Liver (tissue), 9 donors: ENCODE data around the gene MIPEP. TPM values are rescaled to one million over a fixed set of nuclear protein-coding genes. Genes with fewer than 3 reads are reported as not detected.

Experiments used
- DNase-seq: peaks from one replicate; pipeline ENCODE4 v3.0.0-alpha.2; 2017; ENCODE audit warnings: low spot score
- H3K27ac ChIP-seq, 2 donors: one replicate each; pipeline ENCODE4 v1.7.0; 2013; ENCODE audit warnings: inconsistent platforms in 2 of 2, low read length in 2 of 2, control low read depth in 1 of 2, low read depth in 1 of 2, mild to moderate bottlenecking in 1 of 2
- H3K27me3 ChIP-seq, 4 donors: one replicate each; pipeline versions ENCODE4 v1.6.1 to v1.7.0; 2013; ENCODE audit warnings: low read length in 3 of 4, inconsistent platforms in 1 of 4, mild to moderate bottlenecking in 1 of 4, moderate library complexity in 1 of 4; ENCODE audit not compliant: control insufficient read depth in 4 of 4, insufficient read depth in 4 of 4
- H3K36me3 ChIP-seq, 4 donors: one replicate each; pipeline versions ENCODE4 v1.6.1 to v1.7.0; 2013; ENCODE audit warnings: low read length in 3 of 4, mild to moderate bottlenecking in 3 of 4, low read depth in 1 of 4, moderate library complexity in 1 of 4; ENCODE audit not compliant: control insufficient read depth in 4 of 4, insufficient read depth in 3 of 4
- H3K4me1 ChIP-seq, 4 donors: one replicate each; pipeline versions ENCODE4 v1.6.1 to v1.7.0; 2013; ENCODE audit warnings: low read length in 3 of 4, mild to moderate bottlenecking in 3 of 4, moderate library complexity in 1 of 4; ENCODE audit not compliant: control insufficient read depth in 4 of 4, insufficient read depth in 4 of 4
- H3K4me3 ChIP-seq, 3 donors: one replicate each; pipeline versions ENCODE4 v1.6.1 to v1.7.0; 2013; ENCODE audit warnings: low read length in 3 of 3, control low read depth in 1 of 3, low read depth in 1 of 3, mild to moderate bottlenecking in 1 of 3
- H3K9ac ChIP-seq, 2 donors: one replicate each; pipeline ENCODE4 v1.7.0; 2013; ENCODE audit warnings: low read length in 2 of 2, mild to moderate bottlenecking in 2 of 2, moderate library complexity in 2 of 2, control low read depth in 1 of 2, low read depth in 1 of 2
- H3K9me3 ChIP-seq, 4 donors: one replicate each; pipeline versions ENCODE4 v1.6.1 to v1.7.0; 2013; ENCODE audit warnings: low read length in 3 of 4; ENCODE audit not compliant: control insufficient read depth in 4 of 4
- EGR1 ChIP-seq, 2 donors: IDR thresholded peaks; 2 replicates each; pipeline ENCODE4 v1.6.1; 2016 to 2018; ENCODE audit warnings: antibody characterized with exemption in 2 of 2, low read depth in 2 of 2
- FOXA1 ChIP-seq: IDR thresholded peaks from 2 replicates; pipeline ENCODE4 v1.6.1; 2016; ENCODE audit warnings: antibody characterized with exemption
- FOXA2 ChIP-seq: IDR thresholded peaks from 2 replicates; pipeline ENCODE4 v1.6.1; 2016; ENCODE audit warnings: antibody characterized with exemption
- GABPA ChIP-seq, 2 donors: IDR thresholded peaks in 1 of 2; conservative IDR thresholded peaks in 1 of 2; 2 replicates each; pipeline ENCODE4 v1.6.1; 2016; ENCODE audit warnings: antibody characterized with exemption in 2 of 2, mild to moderate bottlenecking in 1 of 2, moderate library complexity in 1 of 2
- HNF4A ChIP-seq, 2 donors: conservative IDR thresholded peaks; 2 replicates each; pipeline ENCODE4 v1.6.1; 2016; ENCODE audit warnings: antibody characterized with exemption in 2 of 2, mild to moderate bottlenecking in 2 of 2
- HNF4G ChIP-seq: IDR thresholded peaks from 2 replicates; pipeline ENCODE4 v1.6.1; 2016; ENCODE audit warnings: antibody characterized with exemption
- JUND ChIP-seq, 2 donors: IDR thresholded peaks; 2 replicates each; pipeline ENCODE4 v1.6.1; 2016; ENCODE audit warnings: antibody characterized with exemption in 2 of 2
- NR2F2 ChIP-seq: IDR thresholded peaks from 2 replicates; pipeline ENCODE4 v1.6.1; 2016; ENCODE audit warnings: antibody characterized with exemption
- RAD21 ChIP-seq, 2 donors: IDR thresholded peaks; 2 replicates each; pipeline ENCODE4 v1.6.1; 2016; ENCODE audit warnings: antibody characterized with exemption in 2 of 2, mild to moderate bottlenecking in 2 of 2
- RXRA ChIP-seq, 2 donors: IDR thresholded peaks; 2 replicates each; pipeline ENCODE4 v1.6.1; 2017 to 2018; ENCODE audit warnings: antibody characterized with exemption in 2 of 2, mild to moderate bottlenecking in 1 of 2
- SP1 ChIP-seq: IDR thresholded peaks from 2 replicates; pipeline ENCODE4 v1.6.1; 2018; ENCODE audit warnings: antibody characterized with exemption, mild to moderate bottlenecking
- TAF1 ChIP-seq: conservative IDR thresholded peaks from 2 replicates; pipeline ENCODE4 v1.6.1; 2016; ENCODE audit warnings: antibody characterized with exemption, mild to moderate bottlenecking
- YY1 ChIP-seq: IDR thresholded peaks from 2 replicates; pipeline ENCODE4 v1.6.1; 2016; ENCODE audit warnings: antibody characterized with exemption, mild to moderate bottlenecking
- WGBS: extraction: QIAGEN DNeasy Blood & Tissue Kit; methylation state at CpG from one replicate; pipeline ENCODE4 v1.1.7; 2013; 5-methylcytosine and 5-hydroxymethylcytosine counted together
- polyA plus RNA-seq, 2 donors: library from polyadenylated mRNA; stranded (reverse) in 1 of 2; unstranded in 1 of 2; fragments of 200-250 nt in 1 of 2; fragments of >200 nt in 1 of 2; fragmentation: Nextera tagmentation in 1 of 2; extraction: Ambion mirVana in 1 of 2; gene quantifications; one replicate each; pipeline versions ENCODE4 v1.2.1 to v1.2.3, GENCODE V29; 2013 to 2015
- total RNA-seq, 2 donors: library from RNA; depleted of rRNA; stranded (reverse); fragments of >200 nt; gene quantifications; one replicate each; pipeline ENCODE4 v1.2.3, GENCODE V29; 2014
- TF ChIP-seq, protein P1 (sequence below): IDR thresholded peaks from 2 replicates; pipeline ENCODE4 v1.6.1; 2016; ENCODE audit warnings: antibody characterized with exemption
- TF ChIP-seq, protein P2 (sequence below): IDR thresholded peaks from 2 replicates; pipeline ENCODE4 v1.6.1; 2016; ENCODE audit warnings: antibody characterized with exemption, mild to moderate bottlenecking
- TF ChIP-seq, protein P3 (sequence below): fragments of 150-350 bp; IDR thresholded peaks from 2 replicates; pipeline ENCODE4 v1.5.1; 2017; ENCODE audit warnings: improper control_type of control experiment, low read depth, low read length; ENCODE audit not compliant: missing input control
- TF ChIP-seq, protein P4 (sequence below): IDR thresholded peaks from 2 replicates; pipeline ENCODE4 v1.6.1; 2016; ENCODE audit warnings: antibody characterized with exemption
- TF ChIP-seq, protein P5 (sequence below): IDR thresholded peaks from 2 replicates; pipeline ENCODE4 v1.6.1; 2016; ENCODE audit warnings: antibody characterized with exemption
- donor health status: healthy.
- donor health status: healthy.
- donor health status: healthy.
- donor health status: healthy.
- donor health status: healthy.

Gene MIPEP
- total and polyA plus RNA-seq, 4 donors, result 7.4 to 11.7 (median 10.2) TPM

DNA sequence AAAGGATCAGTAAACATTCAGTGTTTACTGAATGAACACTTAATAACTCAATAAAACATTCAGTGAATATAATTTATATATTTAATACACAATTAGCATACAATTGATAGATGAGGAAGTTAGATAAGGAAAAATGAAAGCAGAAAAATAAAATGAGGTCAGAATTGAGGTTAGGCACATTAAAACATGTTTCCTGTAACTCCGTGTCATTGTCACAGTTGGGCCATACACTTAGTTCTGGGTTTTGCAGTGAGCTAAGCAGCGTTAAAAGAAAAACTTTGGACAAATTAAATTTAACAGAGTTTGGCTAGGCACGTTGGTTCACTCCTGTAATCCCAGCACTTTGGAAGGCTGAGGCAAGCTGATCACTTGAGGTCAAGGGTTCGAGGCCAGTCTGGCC, 71.4 kb downstream of the MIPEP start:
- DNase-seq, result no peak
- H3K36me3 ChIP-seq, result peaks cover 0 to 2% (median 0%) of the 10 kb centered on the region in 4 donors
- H3K9ac ChIP-seq, result no peak overlapping the region
- no peak overlapping the region for H3K4me3 ChIP-seq
- no peaks in the 10 kb centered on the region for H3K4me1 ChIP-seq
- no peaks in the 10 kb centered on the region for H3K9me3 ChIP-seq
- 83% methylated on average over 4 of the region's 4 CpGs for WGBS
- no peak for TF ChIP-seq RXRA (IDR thresholded peaks at IDR 0.05)
- H3K27ac ChIP-seq, result no peak overlapping the region
- H3K27me3 ChIP-seq, result no peaks in the 10 kb centered on the region

DNA sequence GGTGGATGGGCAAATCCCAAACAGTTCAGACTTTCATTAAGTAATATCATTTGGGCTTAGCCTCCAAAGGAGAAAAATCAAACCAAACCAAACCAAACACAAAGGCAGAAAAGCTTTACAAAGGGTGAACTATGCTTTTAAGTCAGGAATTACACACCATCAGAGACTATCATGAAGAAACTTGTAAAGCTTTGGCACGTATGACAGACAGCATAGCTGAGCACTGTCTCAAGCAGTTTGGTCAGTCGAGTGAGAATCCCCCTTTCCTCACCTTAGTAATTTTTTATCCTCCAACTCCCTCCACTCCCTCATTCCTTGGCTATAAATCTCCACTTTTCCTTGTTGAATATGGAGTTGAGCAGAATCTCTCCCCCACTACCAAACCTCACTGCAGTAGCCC, 72.1 kb downstream of the MIPEP start:
- 89% methylated on average over 2 of the region's 2 CpGs for WGBS
- H3K27ac ChIP-seq, result no peak overlapping the region
- no peak overlapping the region for H3K4me3 ChIP-seq
- no peaks in the 10 kb centered on the region for H3K27me3 ChIP-seq
- TF ChIP-seq TAF1 (no peak), RAD21 (IDR thresholded peaks at IDR 0.05) (no peak), HNF4G (no peak), SP1 (no peak), NR2F2 (no peak), HNF4A (conservative IDR thresholded peaks at IDR 0.05) (no peak), FOXA2 (no peak), EGR1 (IDR thresholded peaks at IDR 0.05; ENCODE audit: low read depth in 2 of 2) (no peak), FOXA1 (no peak), GABPA (IDR thresholded peaks at IDR 0.05 in 1 of 2, conservative IDR thresholded peaks at IDR 0.05 in 1 of 2) (no peak), YY1 (no peak), RXRA (IDR thresholded peaks at IDR 0.05) (no peak), JUND (IDR thresholded peaks at IDR 0.05) (no peak)
- TF ChIP-seq, protein P1, sequence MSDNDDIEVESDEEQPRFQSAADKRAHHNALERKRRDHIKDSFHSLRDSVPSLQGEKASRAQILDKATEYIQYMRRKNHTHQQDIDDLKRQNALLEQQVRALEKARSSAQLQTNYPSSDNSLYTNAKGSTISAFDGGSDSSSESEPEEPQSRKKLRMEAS, result no peak
- TF ChIP-seq, protein P2, sequence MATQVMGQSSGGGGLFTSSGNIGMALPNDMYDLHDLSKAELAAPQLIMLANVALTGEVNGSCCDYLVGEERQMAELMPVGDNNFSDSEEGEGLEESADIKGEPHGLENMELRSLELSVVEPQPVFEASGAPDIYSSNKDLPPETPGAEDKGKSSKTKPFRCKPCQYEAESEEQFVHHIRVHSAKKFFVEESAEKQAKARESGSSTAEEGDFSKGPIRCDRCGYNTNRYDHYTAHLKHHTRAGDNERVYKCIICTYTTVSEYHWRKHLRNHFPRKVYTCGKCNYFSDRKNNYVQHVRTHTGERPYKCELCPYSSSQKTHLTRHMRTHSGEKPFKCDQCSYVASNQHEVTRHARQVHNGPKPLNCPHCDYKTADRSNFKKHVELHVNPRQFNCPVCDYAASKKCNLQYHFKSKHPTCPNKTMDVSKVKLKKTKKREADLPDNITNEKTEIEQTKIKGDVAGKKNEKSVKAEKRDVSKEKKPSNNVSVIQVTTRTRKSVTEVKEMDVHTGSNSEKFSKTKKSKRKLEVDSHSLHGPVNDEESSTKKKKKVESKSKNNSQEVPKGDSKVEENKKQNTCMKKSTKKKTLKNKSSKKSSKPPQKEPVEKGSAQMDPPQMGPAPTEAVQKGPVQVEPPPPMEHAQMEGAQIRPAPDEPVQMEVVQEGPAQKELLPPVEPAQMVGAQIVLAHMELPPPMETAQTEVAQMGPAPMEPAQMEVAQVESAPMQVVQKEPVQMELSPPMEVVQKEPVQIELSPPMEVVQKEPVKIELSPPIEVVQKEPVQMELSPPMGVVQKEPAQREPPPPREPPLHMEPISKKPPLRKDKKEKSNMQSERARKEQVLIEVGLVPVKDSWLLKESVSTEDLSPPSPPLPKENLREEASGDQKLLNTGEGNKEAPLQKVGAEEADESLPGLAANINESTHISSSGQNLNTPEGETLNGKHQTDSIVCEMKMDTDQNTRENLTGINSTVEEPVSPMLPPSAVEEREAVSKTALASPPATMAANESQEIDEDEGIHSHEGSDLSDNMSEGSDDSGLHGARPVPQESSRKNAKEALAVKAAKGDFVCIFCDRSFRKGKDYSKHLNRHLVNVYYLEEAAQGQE, result no peak
- TF ChIP-seq, protein P3, sequence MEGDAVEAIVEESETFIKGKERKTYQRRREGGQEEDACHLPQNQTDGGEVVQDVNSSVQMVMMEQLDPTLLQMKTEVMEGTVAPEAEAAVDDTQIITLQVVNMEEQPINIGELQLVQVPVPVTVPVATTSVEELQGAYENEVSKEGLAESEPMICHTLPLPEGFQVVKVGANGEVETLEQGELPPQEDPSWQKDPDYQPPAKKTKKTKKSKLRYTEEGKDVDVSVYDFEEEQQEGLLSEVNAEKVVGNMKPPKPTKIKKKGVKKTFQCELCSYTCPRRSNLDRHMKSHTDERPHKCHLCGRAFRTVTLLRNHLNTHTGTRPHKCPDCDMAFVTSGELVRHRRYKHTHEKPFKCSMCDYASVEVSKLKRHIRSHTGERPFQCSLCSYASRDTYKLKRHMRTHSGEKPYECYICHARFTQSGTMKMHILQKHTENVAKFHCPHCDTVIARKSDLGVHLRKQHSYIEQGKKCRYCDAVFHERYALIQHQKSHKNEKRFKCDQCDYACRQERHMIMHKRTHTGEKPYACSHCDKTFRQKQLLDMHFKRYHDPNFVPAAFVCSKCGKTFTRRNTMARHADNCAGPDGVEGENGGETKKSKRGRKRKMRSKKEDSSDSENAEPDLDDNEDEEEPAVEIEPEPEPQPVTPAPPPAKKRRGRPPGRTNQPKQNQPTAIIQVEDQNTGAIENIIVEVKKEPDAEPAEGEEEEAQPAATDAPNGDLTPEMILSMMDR, result no peak
- TF ChIP-seq, protein P4, sequence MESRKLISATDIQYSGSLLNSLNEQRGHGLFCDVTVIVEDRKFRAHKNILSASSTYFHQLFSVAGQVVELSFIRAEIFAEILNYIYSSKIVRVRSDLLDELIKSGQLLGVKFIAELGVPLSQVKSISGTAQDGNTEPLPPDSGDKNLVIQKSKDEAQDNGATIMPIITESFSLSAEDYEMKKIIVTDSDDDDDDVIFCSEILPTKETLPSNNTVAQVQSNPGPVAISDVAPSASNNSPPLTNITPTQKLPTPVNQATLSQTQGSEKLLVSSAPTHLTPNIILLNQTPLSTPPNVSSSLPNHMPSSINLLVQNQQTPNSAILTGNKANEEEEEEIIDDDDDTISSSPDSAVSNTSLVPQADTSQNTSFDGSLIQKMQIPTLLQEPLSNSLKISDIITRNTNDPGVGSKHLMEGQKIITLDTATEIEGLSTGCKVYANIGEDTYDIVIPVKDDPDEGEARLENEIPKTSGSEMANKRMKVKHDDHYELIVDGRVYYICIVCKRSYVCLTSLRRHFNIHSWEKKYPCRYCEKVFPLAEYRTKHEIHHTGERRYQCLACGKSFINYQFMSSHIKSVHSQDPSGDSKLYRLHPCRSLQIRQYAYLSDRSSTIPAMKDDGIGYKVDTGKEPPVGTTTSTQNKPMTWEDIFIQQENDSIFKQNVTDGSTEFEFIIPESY, result no peak
- TF ChIP-seq, protein P5, sequence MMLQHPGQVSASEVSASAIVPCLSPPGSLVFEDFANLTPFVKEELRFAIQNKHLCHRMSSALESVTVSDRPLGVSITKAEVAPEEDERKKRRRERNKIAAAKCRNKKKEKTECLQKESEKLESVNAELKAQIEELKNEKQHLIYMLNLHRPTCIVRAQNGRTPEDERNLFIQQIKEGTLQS, result no peak
- H3K9ac ChIP-seq, result no peak overlapping the region
- H3K4me1 ChIP-seq, result no peaks in the 10 kb centered on the region
- H3K36me3 ChIP-seq, result peaks cover 0 to 2% (median 0%) of the 10 kb centered on the region in 4 donors
- no peak for DNase-seq
- no peaks in the 10 kb centered on the region for H3K9me3 ChIP-seq
